Fibroblast of lung (primary cell): ENCODE results near the gene PIP4K2B.

Experiments
- CTCF ChIP-seq, 2 donors: IDR thresholded peaks in 1 of 2; conservative IDR thresholded peaks in 1 of 2; 1 replicate in 1 of 2; 2 replicates in 1 of 2; pipeline ENCODE4 v1.5.1; 2011 to 2012; ENCODE audit warnings: low read length in 2 of 2, control low read depth in 1 of 2, inconsistent platforms in 1 of 2, low read depth in 1 of 2, mild to moderate bottlenecking in 1 of 2
- EZH2 ChIP-seq: IDR thresholded peaks from 2 replicates; pipeline ENCODE4 v1.5.1; 2012; ENCODE audit warnings: low read length, control low read depth, mild to moderate bottlenecking; ENCODE audit errors: missing control alignments

DNA sequence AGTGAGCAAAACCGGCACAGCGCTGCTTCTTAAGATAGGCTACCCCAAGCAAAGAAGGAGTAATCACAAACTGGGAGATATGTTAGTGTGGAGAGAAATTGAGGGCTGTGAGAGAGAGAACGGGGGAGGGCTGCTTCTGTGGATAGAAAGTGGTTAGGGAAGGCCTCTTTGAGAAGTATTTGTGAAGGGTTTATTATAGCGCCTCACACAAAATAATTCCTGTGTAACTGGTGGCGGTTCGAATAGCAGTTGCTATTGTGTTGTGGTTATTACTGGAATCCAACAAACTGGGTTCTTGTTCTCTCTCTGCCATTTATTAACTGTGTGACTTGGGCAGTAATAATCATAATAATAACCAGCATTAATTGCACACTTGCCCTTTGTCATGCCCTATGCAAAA is 78.4 kb downstream of the PIP4K2B start:
- TF ChIP-seq CTCF (conservative IDR thresholded peaks at IDR 0.05 in 1 of 2, IDR thresholded peaks at IDR 0.05 in 1 of 2; ENCODE audit: low read depth in 1 of 2, low read length in 2 of 2) (no peak), EZH2 (no peak)
